H1 (cell line): ENCODE measurements around the gene MDK. TPM values are rescaled to one million over a fixed set of nuclear protein-coding genes. Genes with fewer than 3 reads are reported as not detected.

Source experiments
- CTCF ChIA-PET: fragments of 300-600 bp; sonication (Branson Sonifier 250); formaldehyde crosslinking; loops from one replicate; lab custom pipeline; 2021; ENCODE audit not compliant: partially characterized antibody; lab: Charles Lee
- POLR2A ChIA-PET: fragments of 300-600 bp; sonication (Branson Sonifier 250); formaldehyde crosslinking; loops from one replicate; lab custom pipeline; 2021; ENCODE audit warnings: inconsistent platforms; ENCODE audit not compliant: partially characterized antibody; lab: Charles Lee
- DNase-seq, 2 experiments: peaks; one replicate each; pipeline versions ENCODE4 v3.0.0 to v3.0.0-alpha.2; 2010 to 2022; ENCODE audit warnings: low spot score in 2 of 2, low read depth in 1 of 2, mixed read lengths in 1 of 2
- FAIRE-seq: peaks from 2 replicates; lab custom pipeline; 2011; peaks lifted over from hg19 to GRCh38; lab: Jason Lieb, UNC
- H2AFZ ChIP-seq: 2 replicates; pipeline ENCODE4 v1.8.1; 2012; ENCODE audit warnings: low read length, inconsistent platforms
- H2AK5ac ChIP-seq: 2 replicates; pipeline ENCODE4 v1.6.1; 2013; ENCODE audit warnings: low read depth, low read length
- H2BK120ac ChIP-seq: replicated peaks from 2 replicates; pipeline ENCODE3; 2013; ENCODE audit warnings: low read depth, low read length, inconsistent platforms
- H2BK12ac ChIP-seq: 2 replicates; pipeline ENCODE4 v1.6.1; 2013; ENCODE audit warnings: low read depth, low read length
- H2BK15ac ChIP-seq: 2 replicates; pipeline ENCODE4 v1.6.1; 2013; ENCODE audit warnings: low read length
- H2BK20ac ChIP-seq: 2 replicates; pipeline ENCODE4 v1.6.1; 2013; ENCODE audit warnings: low read length
- H2BK5ac ChIP-seq: 2 replicates; pipeline ENCODE4 v1.6.1; 2013; ENCODE audit warnings: low read depth, low read length
- H3K14ac ChIP-seq: 2 replicates; pipeline ENCODE4 v1.6.1; 2013; ENCODE audit warnings: inconsistent platforms; ENCODE audit not compliant: insufficient read length
- H3K18ac ChIP-seq: 2 replicates; pipeline ENCODE4 v1.6.1; 2013; ENCODE audit warnings: low read length; ENCODE audit errors: extremely low read depth
- H3K23ac ChIP-seq: 2 replicates; pipeline ENCODE4 v1.6.1; 2013; ENCODE audit warnings: inconsistent platforms; ENCODE audit not compliant: insufficient read length
- H3K23me2 ChIP-seq: 2 replicates; pipeline ENCODE4 v1.6.1; 2013; ENCODE audit warnings: low read depth, low read length
- H3K27ac ChIP-seq: 2 replicates; pipeline ENCODE4 v1.6.1; 2011; ENCODE audit warnings: low read depth, low read length, inconsistent platforms
- H3K27me3 ChIP-seq, 4 experiments: replicated peaks in 1 of 4; 1 replicate in 1 of 4; 2 replicates in 3 of 4; pipeline versions ENCODE4 v1.6.1 to v1.8.1; 2011 to 2013; ENCODE audit warnings: low read length in 3 of 4, mild to moderate bottlenecking in 3 of 4, inconsistent platforms in 2 of 4, mixed read lengths in 2 of 4, moderate library complexity in 1 of 4; ENCODE audit not compliant: control insufficient read depth in 3 of 4, insufficient read depth in 3 of 4; ENCODE audit errors: extremely low read depth in 1 of 4
- H3K36me3 ChIP-seq, 4 experiments: 2 replicates each; pipeline versions ENCODE4 v1.6.1 to v1.8.1; 2011 to 2013; ENCODE audit warnings: mild to moderate bottlenecking in 4 of 4, low read length in 3 of 4, moderate library complexity in 2 of 4, control low read depth in 1 of 4, inconsistent platforms in 1 of 4; ENCODE audit not compliant: insufficient read depth in 4 of 4, control insufficient read depth in 2 of 4
- H3K4ac ChIP-seq: replicated peaks from 2 replicates; pipeline ENCODE3; 2013; ENCODE audit warnings: low read length, low read depth, mixed read lengths, inconsistent platforms; ENCODE audit not compliant: insufficient read length
- H3K4me1 ChIP-seq, 4 experiments: replicated peaks in 1 of 4; 1 replicate in 1 of 4; 2 replicates in 3 of 4; pipeline versions ENCODE4 v1.6.1 to v1.8.1; 2011 to 2013; ENCODE audit warnings: low read length in 3 of 4, inconsistent platforms in 2 of 4, mixed read lengths in 1 of 4; ENCODE audit not compliant: insufficient read depth in 4 of 4, control insufficient read depth in 3 of 4
- H3K4me2 ChIP-seq, 2 experiments: 2 replicates each; pipeline versions ENCODE4 v1.6.1 to v1.8.1; 2011 to 2013; ENCODE audit warnings: low read depth in 2 of 2, low read length in 2 of 2, control low read depth in 1 of 2, inconsistent platforms in 1 of 2, mild to moderate bottlenecking in 1 of 2; ENCODE audit not compliant: insufficient read depth in 1 of 2
- H3K4me3 ChIP-seq, 4 experiments: fragments of 200-600, 300-600 bp in 1 of 4; sonication (generic), shearing (Covaris generic), sonication (Bioruptor Twin) in 1 of 4; 2 replicates each; pipeline versions ENCODE4 v1.5.1 to v1.8.1; 2011 to 2016; ENCODE audit warnings: low read length in 4 of 4, low read depth in 3 of 4, control low read depth in 2 of 4, inconsistent platforms in 2 of 4, mild to moderate bottlenecking in 2 of 4, mixed read lengths in 1 of 4, moderate library complexity in 1 of 4; ENCODE audit not compliant: insufficient read depth in 2 of 4; ENCODE audit errors: extremely low read depth in 1 of 4
- H3K56ac ChIP-seq: replicated peaks from 2 replicates; pipeline ENCODE3; 2013; ENCODE audit warnings: low read depth, mild to moderate bottlenecking, mixed read lengths, low read length, inconsistent platforms; ENCODE audit not compliant: insufficient read length
- H3K79me1 ChIP-seq: 2 replicates; pipeline ENCODE4 v1.6.1; 2013; ENCODE audit warnings: low read depth, low read length, control low read depth
- H3K79me2 ChIP-seq, 2 experiments: 2 replicates each; pipeline versions ENCODE4 v1.6.1 to v1.8.1; 2012 to 2013; ENCODE audit warnings: low read length in 2 of 2, mild to moderate bottlenecking in 2 of 2, inconsistent platforms in 1 of 2; ENCODE audit not compliant: insufficient read depth in 2 of 2, control insufficient read depth in 1 of 2
- H3K9ac ChIP-seq, 4 experiments: replicated peaks in 1 of 4; 1 replicate in 1 of 4; 2 replicates in 3 of 4; pipeline versions ENCODE4 v1.6.1 to v1.8.1; 2011 to 2013; ENCODE audit warnings: low read depth in 3 of 4, low read length in 3 of 4, control low read depth in 2 of 4, mild to moderate bottlenecking in 2 of 4, moderate library complexity in 2 of 4, inconsistent platforms in 1 of 4; ENCODE audit errors: extremely low read depth in 1 of 4
- H3K9me3 ChIP-seq, 2 experiments: 2 replicates each; pipeline versions ENCODE4 v1.6.1 to v1.8.1; 2012 to 2013; ENCODE audit warnings: mild to moderate bottlenecking in 2 of 2, moderate library complexity in 2 of 2, control low read depth in 1 of 2, inconsistent platforms in 1 of 2, low read depth in 1 of 2, low read length in 1 of 2, mixed read lengths in 1 of 2; ENCODE audit not compliant: insufficient read depth in 2 of 2
- H4K20me1 ChIP-seq, 2 experiments: replicated peaks in 1 of 2; 2 replicates each; pipeline versions ENCODE3 to v1.8.1; 2011 to 2013; ENCODE audit warnings: inconsistent platforms in 2 of 2, low read length in 2 of 2, mild to moderate bottlenecking in 1 of 2; ENCODE audit not compliant: insufficient read depth in 2 of 2, control insufficient read depth in 1 of 2
- H4K5ac ChIP-seq: 2 replicates; pipeline ENCODE4 v1.6.1; 2013; ENCODE audit warnings: low read length, low read depth, mixed read lengths, inconsistent platforms; ENCODE audit not compliant: insufficient read length
- H4K8ac ChIP-seq: 2 replicates; pipeline ENCODE4 v1.8.0; 2013; ENCODE audit warnings: mild to moderate bottlenecking, moderate library complexity, low read length, inconsistent platforms; ENCODE audit not compliant: insufficient read depth; ENCODE audit errors: extremely low read depth
- H4K91ac ChIP-seq: replicated peaks from 2 replicates; pipeline ENCODE3; 2013; ENCODE audit warnings: low read length, mixed read lengths, inconsistent platforms; ENCODE audit not compliant: insufficient read length
- BRCA1 ChIP-seq: IDR thresholded peaks from 2 replicates; pipeline ENCODE4 v1.6.1; 2012; ENCODE audit warnings: low read depth, low read length, improper control_type of control experiment
- CEBPB ChIP-seq: IDR thresholded peaks from 2 replicates; pipeline ENCODE4 v1.6.1; 2012; ENCODE audit warnings: low read depth, low read length
- CTBP2 ChIP-seq: IDR thresholded peaks from 2 replicates; pipeline ENCODE4 v1.7.0; 2011; ENCODE audit warnings: borderline replicate concordance, mild to moderate bottlenecking, moderate library complexity, mixed read lengths, low read length; ENCODE audit not compliant: insufficient read depth, insufficient read length
- HDAC2 ChIP-seq, 2 experiments: fragments of 300-600 bp in 1 of 2; sonication (generic) in 1 of 2; IDR thresholded peaks; 2 replicates each; pipeline ENCODE4 v1.6.1; 2011 to 2012; ENCODE audit warnings: low read depth in 2 of 2, low read length in 2 of 2, mild to moderate bottlenecking in 2 of 2, moderate library complexity in 2 of 2, borderline replicate concordance in 1 of 2, inconsistent platforms in 1 of 2
- NRF1 ChIP-seq: IDR thresholded peaks from 2 replicates; pipeline ENCODE4 v1.6.1; 2011; ENCODE audit warnings: mild to moderate bottlenecking, low read depth, low read length, improper control_type of control experiment
- PHF8 ChIP-seq: fragments of 200-600 bp; sonication (generic); conservative IDR thresholded peaks from 2 replicates; pipeline ENCODE4 v1.7.1; 2012; ENCODE audit warnings: low read depth, mild to moderate bottlenecking, inconsistent platforms, low read length, moderate library complexity
- POLR2AphosphoS5 ChIP-seq: IDR thresholded peaks from 2 replicates; pipeline ENCODE4 v1.6.1; 2011; ENCODE audit warnings: low read depth, low read length
- RNF2 ChIP-seq: fragments of 200-900, 300-1000 bp; sonication (generic); IDR thresholded peaks from 2 replicates; pipeline ENCODE4 v1.7.1; 2016; ENCODE audit warnings: borderline replicate concordance, low read depth, mild to moderate bottlenecking, antibody characterized with exemption, low read length; ENCODE audit not compliant: poor library complexity, severe bottlenecking; ENCODE audit errors: missing control alignments
- RXRA ChIP-seq: IDR thresholded peaks from 2 replicates; pipeline ENCODE4 v1.6.1; 2011; ENCODE audit warnings: low read depth, mild to moderate bottlenecking, low read length, moderate library complexity; ENCODE audit not compliant: insufficient read depth
- SIN3A ChIP-seq, 2 experiments: IDR thresholded peaks in 1 of 2; conservative IDR thresholded peaks in 1 of 2; 2 replicates each; pipeline ENCODE4 v1.6.1; 2011 to 2012; ENCODE audit warnings: low read length in 2 of 2, improper control_type of control experiment in 1 of 2, low read depth in 1 of 2, mild to moderate bottlenecking in 1 of 2
- SRF ChIP-seq: IDR thresholded peaks from 2 replicates; pipeline ENCODE4 v1.6.1; 2011; ENCODE audit warnings: mild to moderate bottlenecking, low read depth, low read length, moderate library complexity
- TAF1 ChIP-seq: IDR thresholded peaks from 2 replicates; pipeline ENCODE4 v1.6.1; 2011; ENCODE audit warnings: mild to moderate bottlenecking, low read depth, low read length
- TAF7 ChIP-seq: optimal IDR thresholded peaks from 2 replicates; pipeline ENCODE3; 2011; ENCODE audit warnings: low read depth, mild to moderate bottlenecking, inconsistent platforms, low read length, moderate library complexity, borderline replicate concordance
- WGBS, 2 experiments: shearing (Covaris generic) in 1 of 2; methylation state at CpG; one replicate each; pipeline versions ENCODE4 v1.1.6 to v1.1.7; 2013 to 2015; ENCODE audit warnings: low lambda C conversion rate in 2 of 2, mixed read lengths in 2 of 2, inconsistent platforms in 1 of 2, low coverage in 1 of 2, missing lambda C conversion rate in 1 of 2; ENCODE audit not compliant: insufficient replicate concordance in 2 of 2, insufficient coverage in 1 of 2, insufficient read length in 1 of 2; ENCODE audit errors: extremely low coverage in 1 of 2, missing lambda C conversion rate in 1 of 2; 5-methylcytosine and 5-hydroxymethylcytosine counted together
- polyA plus RNA-seq, 7 experiments: library from polyadenylated mRNA; depleted of rRNA in 3 of 7; stranded (reverse) in 5 of 7; unstranded in 2 of 7; fragments of >200 nt in 5 of 7; fragments of 200-250 nt in 2 of 7; gene quantifications; 1 replicate in 5 of 7; 2 replicates in 1 of 7; 4 replicates in 1 of 7; pipeline versions ENCODE4 v1.2.1 to v1.2.3, GENCODE V29; 2011 to 2013; ENCODE audit warnings: missing spikeins in 2 of 7, mixed read lengths in 2 of 7
- total RNA-seq: library from RNA; stranded (reverse); fragmentation: NEBNext Ultra II Directional; extraction: Animal tissue kit (Norgen Biotek cat#: 25700); gene quantifications from 2 replicates; pipeline ENCODE4 v1.2.1, GENCODE V29; 2021

MDK gene
- total and polyA plus RNA-seq, 2 of the 8 experiments (the other 6 are each of a cell fraction or from before 2014, with no cell fraction given), result 309 to 606 TPM

- Histone ChIP-seq H4K91ac (no peak overlapping the region), H4K8ac (no peak overlapping the region), H3K23ac (no peak overlapping the region), H2BK12ac (no peak overlapping the region), H3K14ac (no peak overlapping the region), H4K5ac (no peak overlapping the region), H2BK5ac (no peak overlapping the region), H3K9me3 (no peaks in the 10 kb centered on the region), H3K23me2 (no peaks in the 10 kb centered on the region), H3K4ac (no peak overlapping the region), H2BK120ac (no peak overlapping the region), H2AK5ac (no peak overlapping the region), H4K20me1 (peaks cover 0 to 17% of the 10 kb centered on the region in 2 experiments), H3K79me1 (no peaks in the 10 kb centered on the region), H3K4me2 (no peak overlapping the region), H3K4me1 (peaks cover 0 to 8% (median 1%) of the 10 kb centered on the region in 4 experiments; a peak in 5 of 7 replicates), H3K56ac (no peak overlapping the region), H3K18ac (no peak overlapping the region), H2BK15ac (no peak overlapping the region), H3K27me3 (no peaks in the 10 kb centered on the region), H2BK20ac (no peak overlapping the region), H3K36me3 (peaks cover 8 to 42% (median 23%) of the 10 kb centered on the region in 4 experiments; a peak in 6 of 8 replicates), H3K79me2 (no peaks in the 10 kb centered on the region), H3K27ac (no peak overlapping the region), H3K9ac (no peak overlapping the region), H3K4me3 (no peak overlapping the region), H2AFZ (no peak overlapping the region)
- FAIRE-seq, result no peak
- ChIA-PET CTCF (interaction anchor here (1.1 to 44.5 kb wide), 3 partner anchors 11 to 30 kb away, joined by 3 to 1004 read pairs (median 5); partner anchors contain the start of gene DGKZ), POLR2A (interaction anchor here (1.5 to 1.6 kb wide), 2 partner anchors 9 to 21 kb away, joined by 3 to 5 read pairs; partner anchors contain the start of gene MDK)
- DNase-seq, result no peak
- WGBS, 2 experiments, result 83% methylated on average over 8 of the region's 10 CpGs; no CpG with 5 or more reads in 1 of the 2 experiments
- TF ChIP-seq TAF1, result no peak
- TF ChIP-seq RXRA, result no peak
- TF ChIP-seq BRCA1, result no peak
- no peak for TF ChIP-seq TAF7
- no peak for TF ChIP-seq CTBP2
- TF ChIP-seq CEBPB, result no peak
- TF ChIP-seq SIN3A (conservative IDR thresholded peaks at IDR 0.05 in 1 of 2, IDR thresholded peaks at IDR 0.05 in 1 of 2; ENCODE audit: low read depth in 1 of 2, low read length in 2 of 2), result no peak
- TF ChIP-seq RNF2, result no peak
- no peak for TF ChIP-seq POLR2AphosphoS5
- no peak for TF ChIP-seq NRF1
- no peak for TF ChIP-seq HDAC2 (IDR thresholded peaks at IDR 0.05; ENCODE audit: borderline replicate concordance in 1 of 2, low read depth in 2 of 2, low read length in 2 of 2)
- no peak for TF ChIP-seq SRF
- no peak for TF ChIP-seq PHF8
Measured at GRCh38 chr11:46372086-46372485, 9.4 kb upstream of the MDK start.
